HepG2 (cell line): ENCODE results near the gene RPL35. TPM values are rescaled to one million over a fixed set of nuclear protein-coding genes. Genes with fewer than 3 reads are reported as not detected.

ENCODE experiments used
- ARNT2 ChIP-seq: sonication (generic); formaldehyde crosslinking; IDR thresholded peaks from 2 replicates; pipeline ENCODE4 v1.8.0; 2022; ENCODE audit warnings: mild to moderate bottlenecking, low read depth, missing genetic modification reagents, moderate library complexity
- ATF7-NPFF ChIP-seq: sonication (generic); formaldehyde crosslinking; IDR thresholded peaks from 2 replicates; pipeline ENCODE4 v1.8.1; 2023; ENCODE audit warnings: mild to moderate bottlenecking, low read depth, missing genetic modification reagents, moderate library complexity
- BORCS8-MEF2B ChIP-seq: sonication (generic); formaldehyde crosslinking; IDR thresholded peaks from 2 replicates; pipeline ENCODE4 v1.8.0; 2022; ENCODE audit warnings: mild to moderate bottlenecking, missing genetic modification reagents
- EP300 ChIP-seq, 3 experiments: sonication (generic) in 1 of 3; formaldehyde crosslinking in 1 of 3; IDR thresholded peaks; 2 replicates each; pipeline versions ENCODE4 v1.5.1 to v1.6.1; 2011 to 2020; ENCODE audit warnings: low read depth in 2 of 3, low read length in 2 of 3, borderline replicate concordance in 1 of 3, improper control_type of control experiment in 1 of 3, mild to moderate bottlenecking in 1 of 3, missing genetic modification reagents in 1 of 3, moderate library complexity in 1 of 3
- ETV6 ChIP-seq: sonication (generic); formaldehyde crosslinking; conservative IDR thresholded peaks from 2 replicates; pipeline ENCODE4 v1.4.0; 2020; ENCODE audit warnings: missing genetic modification reagents
- FOXA3 ChIP-seq: IDR thresholded peaks from 2 replicates; pipeline ENCODE4 v1.6.1; 2016; ENCODE audit warnings: missing genetic modification reagents, missing compliant biosample characterization
- HOXA5 ChIP-seq: sonication (generic); formaldehyde crosslinking; IDR thresholded peaks from 2 replicates; pipeline ENCODE4 v1.4.0; 2020; ENCODE audit warnings: missing genetic modification reagents
- KDM2A ChIP-seq: sonication (generic); formaldehyde crosslinking; IDR thresholded peaks from 2 replicates; pipeline ENCODE4 v1.4.0; 2020; ENCODE audit warnings: low read depth, missing genetic modification reagents, borderline replicate concordance
- KMT2B ChIP-seq: IDR thresholded peaks from 2 replicates; pipeline ENCODE4 v1.6.1; 2016; ENCODE audit warnings: missing genetic modification reagents, missing compliant biosample characterization
- MAFF ChIP-seq: IDR thresholded peaks from 2 replicates; pipeline ENCODE4 v1.6.1; 2011; ENCODE audit warnings: low read depth, low read length, improper control_type of control experiment
- MAX ChIP-seq: IDR thresholded peaks from 2 replicates; pipeline ENCODE4 v1.6.1; 2012; ENCODE audit warnings: inconsistent platforms
- MXD4 ChIP-seq: IDR thresholded peaks from 2 replicates; pipeline ENCODE4 v1.6.1; 2016; ENCODE audit warnings: mild to moderate bottlenecking, missing biosample characterization, missing genetic modification reagents
- NFE2L1 ChIP-seq: sonication (generic); formaldehyde crosslinking; IDR thresholded peaks from 2 replicates; pipeline ENCODE4 v1.4.0; 2020; ENCODE audit warnings: missing genetic modification reagents, mild to moderate bottlenecking, borderline replicate concordance
- NKX3-1 ChIP-seq: sonication (generic); formaldehyde crosslinking; IDR thresholded peaks from 2 replicates; pipeline ENCODE4 v1.5.0; 2020; ENCODE audit warnings: missing genetic modification reagents
- POGK ChIP-seq: sonication (generic); formaldehyde crosslinking; conservative IDR thresholded peaks from 2 replicates; pipeline ENCODE4 v1.8.0; 2022; ENCODE audit warnings: mild to moderate bottlenecking, moderate library complexity, missing genetic modification reagents
- SP2 ChIP-seq: sonication (generic); formaldehyde crosslinking; IDR thresholded peaks from 2 replicates; pipeline ENCODE4 v1.5.1; 2020; ENCODE audit warnings: mild to moderate bottlenecking, missing genetic modification reagents
- TBX2 ChIP-seq: sonication (generic); formaldehyde crosslinking; IDR thresholded peaks from 2 replicates; pipeline ENCODE4 v1.5.0; 2020; ENCODE audit warnings: missing genetic modification reagents, mild to moderate bottlenecking, borderline replicate concordance
- ZFP41 ChIP-seq: sonication (generic); formaldehyde crosslinking; IDR thresholded peaks from 2 replicates; pipeline ENCODE4 v1.4.0; 2020; ENCODE audit warnings: mild to moderate bottlenecking, missing genetic modification reagents, borderline replicate concordance
- ZNF331 ChIP-seq: sonication (generic); formaldehyde crosslinking; IDR thresholded peaks from 2 replicates; pipeline ENCODE4 v1.4.0; 2020; ENCODE audit warnings: missing genetic modification reagents
- ZNF350 ChIP-seq: sonication (generic); formaldehyde crosslinking; IDR thresholded peaks from 2 replicates; pipeline ENCODE4 v1.4.0; 2020; ENCODE audit warnings: mild to moderate bottlenecking, low read depth, missing genetic modification reagents, borderline replicate concordance
- ZNF431 ChIP-seq: sonication (generic); formaldehyde crosslinking; IDR thresholded peaks from 2 replicates; pipeline ENCODE4 v1.9.0; 2022; ENCODE audit warnings: missing genetic modification reagents, low read depth, mild to moderate bottlenecking, borderline replicate concordance
- ZNF501 ChIP-seq: sonication (generic); formaldehyde crosslinking; IDR thresholded peaks from 2 replicates; pipeline ENCODE4 v1.5.1; 2020; ENCODE audit warnings: mild to moderate bottlenecking, moderate library complexity, missing genetic modification reagents
- polyA plus RNA-seq, 8 experiments: library from polyadenylated mRNA; depleted of rRNA in 3 of 8; stranded (reverse) in 7 of 8; unstranded in 1 of 8; fragments of >200 nt; fragmentation: Illumina TruSeq in 4 of 8; extraction: Trizol in 4 of 8; gene quantifications; 2 replicates each; pipeline versions ENCODE4 v1.2.1 to v1.2.3, GENCODE V29; 2011 to 2016; ENCODE audit warnings: low read depth in 4 of 8, missing spikeins in 1 of 8, mixed read lengths in 1 of 8; ENCODE audit not compliant: insufficient read depth in 1 of 8
- total RNA-seq, 5 experiments: library from RNA; depleted of rRNA; stranded (reverse); fragments of >200 nt; fragmentation: Illumina TruSeq; extraction: Trizol; gene quantifications; 2 replicates each; pipeline ENCODE4 v1.2.3, GENCODE V29; 2016; ENCODE audit warnings: low read depth in 1 of 5
- TF ChIP-seq, protein P1 (sequence below): sonication (generic); formaldehyde crosslinking; IDR thresholded peaks from 2 replicates; pipeline ENCODE4 v1.4.0; 2020; ENCODE audit warnings: low read depth, missing genetic modification reagents

The RPL35 gene
- total and polyA plus RNA-seq, 2 of the 13 experiments (the other 11 are each of a cell fraction or from before 2014, with no cell fraction given), result 2,153 to 2,935 TPM

GRCh38 chr9:124868511-124869465 is 7.0 kb upstream of the RPL35 start (continued):
- TF ChIP-seq POGK (CRISPR knock-in tag) (peak; percentile 72), ETV6 (CRISPR knock-in tag) (peak; percentile 4; the same call in 1 of the 2 replicates), NKX3-1 (CRISPR knock-in tag) (0 out of 2 replicates have a peak, but pooled peaks have one; percentile 10), ZNF331 (CRISPR knock-in tag) (0 out of 2 replicates have a peak, but pooled peaks have one; percentile 42), ZNF431 (CRISPR knock-in tag) (peak; percentile 1; the same call in 1 of the 2 replicates), MAFF (no peak), BORCS8-MEF2B (CRISPR knock-in tag) (peak; percentile 11; the same call in 1 of the 2 replicates), KDM2A (peak; percentile 67; the same call in 1 of the 2 replicates), FOXA3 (CRISPR knock-in tag) (0 out of 2 replicates have a peak, but pooled peaks have one; percentile 12), MXD4 (CRISPR knock-in tag) (peak; percentile 64), NFE2L1 (no peak), SP2 (CRISPR knock-in tag) (peak; percentile 71), MAX (peak; percentile 68), ZNF350 (peak; percentile 76), TBX2 (peak; percentile 8), ATF7-NPFF (CRISPR knock-in tag) (peak; percentile 68), ARNT2 (no peak), HOXA5 (peak; percentile 30; the same call in 1 of the 2 replicates), ZNF501 (peak; percentile 80), EP300 (IDR thresholded peaks at IDR 0.05; ENCODE audit: low read depth in 2 of 2, low read length in 2 of 2) (peak in 1 of 2 experiments; percentile 15; a peak in 1 of 4 replicates), EP300 (CRISPR knock-in tag; IDR thresholded peaks at IDR 0.05; ENCODE audit: borderline replicate concordance) (peak; percentile 12; the same call in 1 of the 2 replicates), ZFP41 (CRISPR knock-in tag) (peak; percentile 72; the same call in 1 of the 2 replicates), KMT2B (CRISPR knock-in tag) (0 out of 2 replicates have a peak, but pooled peaks have one; percentile 43)
- TF ChIP-seq, protein P1, sequence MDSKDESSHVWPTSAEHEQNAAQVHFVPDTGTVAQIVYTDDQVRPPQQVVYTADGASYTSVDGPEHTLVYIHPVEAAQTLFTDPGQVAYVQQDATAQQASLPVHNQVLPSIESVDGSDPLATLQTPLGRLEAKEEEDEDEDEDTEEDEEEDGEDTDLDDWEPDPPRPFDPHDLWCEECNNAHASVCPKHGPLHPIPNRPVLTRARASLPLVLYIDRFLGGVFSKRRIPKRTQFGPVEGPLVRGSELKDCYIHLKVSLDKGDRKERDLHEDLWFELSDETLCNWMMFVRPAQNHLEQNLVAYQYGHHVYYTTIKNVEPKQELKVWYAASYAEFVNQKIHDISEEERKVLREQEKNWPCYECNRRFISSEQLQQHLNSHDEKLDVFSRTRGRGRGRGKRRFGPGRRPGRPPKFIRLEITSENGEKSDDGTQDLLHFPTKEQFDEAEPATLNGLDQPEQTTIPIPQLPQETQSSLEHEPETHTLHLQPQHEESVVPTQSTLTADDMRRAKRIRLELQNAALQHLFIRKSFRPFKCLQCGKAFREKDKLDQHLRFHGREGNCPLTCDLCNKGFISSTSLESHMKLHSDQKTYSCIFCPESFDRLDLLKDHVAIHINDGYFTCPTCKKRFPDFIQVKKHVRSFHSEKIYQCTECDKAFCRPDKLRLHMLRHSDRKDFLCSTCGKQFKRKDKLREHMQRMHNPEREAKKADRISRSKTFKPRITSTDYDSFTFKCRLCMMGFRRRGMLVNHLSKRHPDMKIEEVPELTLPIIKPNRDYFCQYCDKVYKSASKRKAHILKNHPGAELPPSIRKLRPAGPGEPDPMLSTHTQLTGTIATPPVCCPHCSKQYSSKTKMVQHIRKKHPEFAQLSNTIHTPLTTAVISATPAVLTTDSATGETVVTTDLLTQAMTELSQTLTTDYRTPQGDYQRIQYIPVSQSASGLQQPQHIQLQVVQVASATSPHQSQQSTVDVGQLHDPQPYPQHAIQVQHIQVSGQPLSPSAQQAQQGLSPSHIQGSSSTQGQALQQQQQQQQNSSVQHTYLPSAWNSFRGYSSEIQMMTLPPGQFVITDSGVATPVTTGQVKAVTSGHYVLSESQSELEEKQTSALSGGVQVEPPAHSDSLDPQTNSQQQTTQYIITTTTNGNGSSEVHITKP (CRISPR knock-in tag), result peak; percentile 62; the same call in 1 of the 2 replicates
